OCI-LY1 (cell line): ENCODE data around the gene TTC8.

Source experiments
- H2AFZ ChIP-seq: fragments of 200-600 bp; sonication (generic), shearing (Covaris generic); 2 replicates; pipeline ENCODE4 v1.6.0; 2014; ENCODE audit warnings: antibody characterized with exemption, mild to moderate bottlenecking, low read length
- H3F3A ChIP-seq: fragments of 200-600 bp; sonication (generic), shearing (Covaris generic); 2 replicates; pipeline ENCODE4 v1.6.0; 2014; ENCODE audit warnings: mild to moderate bottlenecking, antibody characterized with exemption, low read length, moderate library complexity; ENCODE audit not compliant: insufficient read depth
- H3K27ac ChIP-seq: fragments of 200-600 bp; sonication (generic); 2 replicates; pipeline ENCODE4 v1.5.1; 2014; ENCODE audit warnings: low read length, mixed run types, mild to moderate bottlenecking, low read depth; ENCODE audit not compliant: poor library complexity, severe bottlenecking
- H3K27me3 ChIP-seq: fragments of 200-600 bp; sonication (generic); 2 replicates; pipeline ENCODE4 v1.6.0; 2014; ENCODE audit warnings: antibody characterized with exemption, mild to moderate bottlenecking, low read length, moderate library complexity; ENCODE audit not compliant: insufficient read depth
- H3K36me3 ChIP-seq: fragments of 200-600 bp; sonication (generic); 2 replicates; pipeline ENCODE4 v1.6.1; 2014; ENCODE audit warnings: mild to moderate bottlenecking, antibody characterized with exemption, low read length, moderate library complexity, mixed read lengths; ENCODE audit not compliant: insufficient read depth
- H3K4me1 ChIP-seq: fragments of 200-600 bp; sonication (generic); 2 replicates; pipeline ENCODE4 v1.5.1; 2014; ENCODE audit warnings: mild to moderate bottlenecking, low read length, moderate library complexity; ENCODE audit not compliant: insufficient read depth, severe bottlenecking
- H3K4me2 ChIP-seq: fragments of 200-600 bp; sonication (generic), shearing (Covaris generic); 2 replicates; pipeline ENCODE4 v1.6.1; 2014; ENCODE audit warnings: low read length
- H3K4me3 ChIP-seq: fragments of 200-600 bp; sonication (generic); 2 replicates; pipeline ENCODE4 v1.5.1; 2014; ENCODE audit warnings: low read length, low read depth, mild to moderate bottlenecking, mixed read lengths; ENCODE audit not compliant: poor library complexity, severe bottlenecking
- H3K79me2 ChIP-seq: fragments of 200-600 bp; shearing (Covaris generic); 2 replicates; pipeline ENCODE4 v1.6.1; 2016; ENCODE audit warnings: mixed run types, low read length, mixed read lengths; ENCODE audit not compliant: insufficient read depth
- H3K9ac ChIP-seq: fragments of 200-600 bp; sonication (generic), shearing (Covaris generic); 2 replicates; pipeline ENCODE4 v1.6.1; 2014; ENCODE audit warnings: mild to moderate bottlenecking, low read length, mixed read lengths
- H3K9me2 ChIP-seq: fragments of 200-600 bp; sonication (generic), shearing (Covaris generic); 2 replicates; pipeline ENCODE4 v1.6.1; 2014; ENCODE audit warnings: low read depth, mild to moderate bottlenecking, low read length, mixed read lengths
- H3K9me3 ChIP-seq: fragments of 200-600 bp; shearing (Covaris generic); 2 replicates; pipeline ENCODE4 v1.6.1; 2014; ENCODE audit warnings: low read length, mixed read lengths
- H4K20me1 ChIP-seq: fragments of 200-600 bp; sonication (generic), shearing (Covaris generic); 2 replicates; pipeline ENCODE4 v1.6.0; 2016; ENCODE audit warnings: mild to moderate bottlenecking, low read length; ENCODE audit not compliant: insufficient read depth
- CTCF ChIP-seq: fragments of 200-600 bp; sonication (generic), shearing (Covaris generic); IDR thresholded peaks from 2 replicates; pipeline ENCODE4 v1.5.1; 2017; ENCODE audit warnings: mild to moderate bottlenecking, antibody characterized with exemption, low read length, moderate library complexity, mixed read lengths
- EZH2 ChIP-seq: fragments of 200-600 bp; sonication (generic), shearing (Covaris generic); IDR thresholded peaks from 2 replicates; pipeline ENCODE4 v1.8.0; 2017; ENCODE audit warnings: borderline replicate concordance, mixed run types, mild to moderate bottlenecking, antibody characterized with exemption, low read length, moderate library complexity, mixed read lengths

Gene TTC8

DNA sequence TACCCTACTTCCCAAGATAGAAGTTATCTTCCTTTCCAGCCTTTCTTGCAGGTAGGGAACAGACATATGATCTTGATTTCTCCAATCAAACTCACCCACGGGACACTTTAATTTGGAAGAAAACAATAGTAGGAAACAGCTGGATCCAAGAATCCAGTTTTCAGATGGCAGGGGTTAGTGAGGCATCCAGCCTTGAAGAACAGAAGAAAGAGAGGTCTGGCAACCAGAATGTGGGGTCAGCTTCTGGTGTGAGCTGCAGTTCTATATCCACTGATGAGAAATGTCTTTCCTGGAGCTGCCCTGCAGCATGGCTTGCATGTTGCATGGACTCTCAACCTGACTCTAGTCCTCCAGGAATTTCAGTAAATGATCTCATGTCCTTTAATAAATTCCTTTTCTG, 83.8 kb downstream of the TTC8 start:
- no peak for TF ChIP-seq EZH2
- no peak for TF ChIP-seq CTCF
- H4K20me1 ChIP-seq = no peaks in the 10 kb centered on the region
- no peak overlapping the region for H3K4me3 ChIP-seq

DNA sequence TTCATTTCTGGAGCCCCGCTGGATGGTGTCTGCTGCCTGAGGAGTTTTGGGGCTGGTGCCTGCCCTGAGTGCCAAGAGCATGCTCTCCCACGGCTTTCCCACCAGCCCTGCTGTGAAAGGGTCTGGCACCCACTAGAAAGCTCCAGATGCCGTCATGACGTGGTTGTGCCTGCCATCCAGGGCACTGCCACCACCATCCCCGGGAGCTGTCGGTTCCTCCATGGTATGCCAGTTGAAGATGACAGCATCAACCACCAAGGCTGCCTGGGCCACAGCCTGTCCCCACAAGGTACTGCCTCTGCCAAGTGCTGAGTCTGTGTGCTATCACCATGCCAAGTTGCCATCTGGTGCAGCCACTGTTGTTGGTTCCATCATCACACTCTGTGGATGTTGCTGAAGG, 85.9 kb downstream of the TTC8 start:
- Histone ChIP-seq H3K9ac (no peak overlapping the region), H3K4me2 (no peak overlapping the region), H4K20me1 (no peaks in the 10 kb centered on the region), H2AFZ (no peak overlapping the region), H3K4me3 (no peak overlapping the region), H3K9me3 (no peaks in the 10 kb centered on the region), H3K27me3 (no peaks in the 10 kb centered on the region; the same call in 1 of the 2 replicates), H3F3A (no peaks in the 10 kb centered on the region), H3K27ac (no peak overlapping the region), H3K9me2 (no peaks in the 10 kb centered on the region), H3K79me2 (no peaks in the 10 kb centered on the region), H3K4me1 (no peaks in the 10 kb centered on the region), H3K36me3 (no peaks in the 10 kb centered on the region)
- TF ChIP-seq CTCF (no peak), EZH2 (no peak)

More for the DNA sequence above, 83.8 kb downstream of the TTC8 start:
- Histone ChIP-seq H3K27ac (no peak overlapping the region), H3K4me2 (no peak overlapping the region), H3K9ac (no peak overlapping the region), H3K79me2 (no peaks in the 10 kb centered on the region), H3F3A (no peaks in the 10 kb centered on the region), H2AFZ (no peak overlapping the region), H3K36me3 (no peaks in the 10 kb centered on the region), H3K9me2 (no peaks in the 10 kb centered on the region), H3K4me1 (no peaks in the 10 kb centered on the region), H3K27me3 (no peaks in the 10 kb centered on the region; the same call in 1 of the 2 replicates), H3K9me3 (no peaks in the 10 kb centered on the region)

DNA sequence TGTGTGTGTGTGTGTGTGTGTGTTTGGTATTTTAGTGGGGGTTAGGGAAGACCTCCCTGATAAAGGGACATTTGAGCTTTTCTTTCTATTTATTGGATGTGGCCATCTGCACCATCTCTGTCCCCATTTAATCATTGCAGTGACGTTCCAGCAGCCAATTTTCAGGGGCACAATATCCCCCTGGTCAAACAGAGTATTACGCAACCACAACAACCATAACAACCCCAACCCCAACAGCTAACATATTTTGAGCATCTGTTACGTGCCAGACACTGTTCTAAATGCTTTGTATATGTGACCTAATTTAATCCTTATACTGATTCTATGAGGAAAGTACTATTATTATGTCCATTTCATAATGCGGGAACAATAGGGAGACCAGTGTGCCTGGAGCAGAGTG, 87.4 kb downstream of the TTC8 start:
- Histone ChIP-seq H3K9me3 (no peaks in the 10 kb centered on the region), H3K4me2 (no peak overlapping the region), H3F3A (no peaks in the 10 kb centered on the region), H2AFZ (no peak overlapping the region), H3K9me2 (no peaks in the 10 kb centered on the region), H3K9ac (no peak overlapping the region), H4K20me1 (no peaks in the 10 kb centered on the region), H3K4me3 (no peak overlapping the region), H3K36me3 (no peaks in the 10 kb centered on the region), H3K4me1 (no peaks in the 10 kb centered on the region), H3K27ac (no peak overlapping the region), H3K79me2 (no peaks in the 10 kb centered on the region), H3K27me3 (no peaks in the 10 kb centered on the region)
- TF ChIP-seq CTCF (no peak), EZH2 (no peak)
